ENCODE results near the gene IL10RB.
A peak's percentile ranks its signal among the peaks of the same experiment; 100 is the strongest.
"Not testable (repeated sequence)": the region's sequence is repeated elsewhere in the genome, so short reads cannot be mapped to it uniquely, and the experiment has no call there.

Gene IL10RB

DNA sequence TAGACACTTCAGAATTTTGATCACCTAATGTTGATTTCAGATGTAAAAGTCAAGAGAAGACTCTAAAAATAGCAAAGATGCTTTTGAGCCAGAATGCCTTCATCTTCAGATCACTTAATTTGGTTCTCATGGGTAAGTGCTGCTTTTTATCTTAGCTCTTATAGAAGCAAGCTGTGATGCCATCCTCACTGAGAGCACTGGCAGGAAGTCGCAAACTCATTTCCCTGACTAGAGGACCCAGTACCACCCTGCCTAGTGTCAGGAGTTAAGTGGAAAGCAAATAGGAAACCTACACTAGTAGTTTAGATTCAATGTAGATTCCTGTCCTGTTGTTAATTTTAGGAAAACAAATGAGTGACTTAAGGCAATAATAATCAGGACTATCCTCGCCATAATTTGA is 24.3 kb upstream of the IL10RB start:
- no peak for DNase-seq

DNA sequence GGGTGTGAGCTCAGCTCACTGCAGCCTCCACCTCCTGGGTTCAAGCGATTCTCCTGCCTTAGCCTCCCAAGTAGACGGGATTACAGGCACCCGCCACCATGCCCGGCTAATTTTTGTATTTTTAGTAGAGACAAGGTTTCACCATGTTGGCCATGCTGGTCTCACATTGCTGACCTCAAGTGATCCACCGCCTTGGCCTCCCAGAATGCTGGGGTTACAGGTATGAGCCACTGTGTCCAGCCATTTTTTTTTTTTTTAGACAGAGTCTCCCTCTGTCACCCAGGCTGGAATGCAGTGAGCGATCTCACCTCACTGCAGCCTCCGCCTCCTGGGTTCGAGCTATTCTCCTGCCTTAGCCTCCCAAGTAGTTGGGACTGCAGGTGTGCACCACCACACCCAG is 23.3 kb upstream of the IL10RB start:
- not testable (repeated sequence) for DNase-seq

DNA sequence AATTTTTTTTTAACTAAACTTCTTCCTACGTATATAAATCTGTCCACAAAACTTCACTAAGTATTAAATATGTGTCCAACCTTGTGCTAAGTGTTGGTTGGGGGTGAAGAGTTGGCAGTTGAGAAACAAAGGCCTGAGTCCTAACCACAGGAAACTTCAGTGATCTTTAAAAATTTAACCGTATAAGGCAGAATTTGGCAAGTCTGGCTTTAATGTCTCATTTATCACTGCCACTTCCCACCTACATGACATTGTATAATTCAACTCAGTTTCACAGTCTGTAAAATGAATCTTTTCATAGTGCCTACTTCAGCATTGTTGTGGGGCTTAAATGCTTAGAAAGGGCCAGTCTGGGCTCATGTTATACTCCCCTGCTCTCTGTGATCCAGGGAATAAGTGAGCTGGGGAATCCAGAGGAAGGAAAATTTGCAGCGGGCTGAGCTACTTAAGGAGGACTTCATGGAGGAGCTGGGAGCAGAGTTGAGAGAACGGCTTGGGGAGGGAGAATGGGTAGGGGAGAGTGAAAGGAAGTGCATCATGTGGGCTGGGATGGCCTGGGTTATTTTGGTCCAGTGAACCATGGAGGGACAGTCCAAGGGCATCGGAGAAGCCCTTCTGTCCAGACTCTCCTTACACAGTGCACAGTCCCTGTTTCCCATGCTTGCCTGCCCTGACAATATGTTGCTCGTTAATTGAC is 21.9 kb upstream of the IL10RB start:
- no peak for DNase-seq

DNA sequence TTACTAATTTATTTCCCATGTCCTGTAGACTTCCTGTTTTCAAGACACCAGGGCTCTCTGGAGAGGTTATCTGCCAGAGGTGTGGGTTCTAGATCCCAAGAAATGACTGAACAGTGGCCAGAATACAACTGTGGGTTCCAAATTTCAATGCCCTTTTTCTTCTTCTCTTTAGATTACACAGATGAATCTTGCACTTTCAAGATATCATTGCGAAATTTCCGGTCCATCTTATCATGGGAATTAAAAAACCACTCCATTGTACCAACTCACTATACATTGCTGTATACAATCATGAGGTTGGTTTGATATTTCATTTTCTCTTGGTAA is 21.4 kb upstream of the IL10RB start:
- no peak for DNase-seq

DNA sequence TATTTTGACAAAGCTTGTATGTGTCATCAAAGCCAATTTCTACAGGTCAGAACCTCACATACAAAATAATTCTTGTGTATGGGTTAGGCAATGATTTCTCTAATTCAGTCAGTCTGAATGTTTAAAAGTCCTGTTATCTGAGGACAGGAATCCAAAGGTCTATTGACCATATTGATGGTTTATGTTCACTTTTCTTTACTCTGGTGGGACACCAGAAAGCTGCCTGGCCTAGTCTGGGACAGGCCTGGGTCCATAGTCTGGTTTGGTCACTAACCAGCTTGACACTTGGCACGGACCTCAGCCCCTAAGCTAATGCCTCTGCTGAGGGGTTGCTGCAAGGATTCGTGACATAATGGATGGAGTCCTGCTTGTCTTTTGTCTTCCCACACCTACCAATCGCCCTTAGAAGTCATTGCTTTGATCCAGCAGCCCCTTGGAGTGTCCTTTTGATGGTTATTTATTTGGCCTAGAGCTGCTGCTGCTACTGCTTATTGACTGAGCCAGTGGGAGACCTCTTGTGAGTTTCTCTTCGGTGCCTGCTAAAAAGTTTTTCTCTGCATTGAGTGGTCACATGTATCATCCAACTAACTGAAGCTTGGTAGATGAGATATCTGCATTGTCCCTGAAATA is 20.8 kb upstream of the IL10RB start:
- no peak for DNase-seq

DNA sequence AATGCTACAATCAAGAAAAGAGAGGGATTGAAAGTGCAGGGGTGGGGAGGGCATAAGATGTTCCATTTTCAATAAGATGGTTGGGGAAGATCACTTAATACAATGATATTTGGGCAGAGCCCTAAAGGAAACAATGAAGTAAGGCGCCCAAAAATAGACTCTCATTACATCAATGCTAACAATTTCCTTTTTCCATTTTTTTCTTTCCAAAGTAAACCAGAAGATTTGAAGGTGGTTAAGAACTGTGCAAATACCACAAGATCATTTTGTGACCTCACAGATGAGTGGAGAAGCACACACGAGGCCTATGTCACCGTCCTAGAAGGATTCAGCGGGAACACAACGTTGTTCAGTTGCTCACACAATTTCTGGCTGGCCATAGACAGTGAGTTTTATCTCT is 19.7 kb upstream of the IL10RB start:
- no peak for DNase-seq

DNA sequence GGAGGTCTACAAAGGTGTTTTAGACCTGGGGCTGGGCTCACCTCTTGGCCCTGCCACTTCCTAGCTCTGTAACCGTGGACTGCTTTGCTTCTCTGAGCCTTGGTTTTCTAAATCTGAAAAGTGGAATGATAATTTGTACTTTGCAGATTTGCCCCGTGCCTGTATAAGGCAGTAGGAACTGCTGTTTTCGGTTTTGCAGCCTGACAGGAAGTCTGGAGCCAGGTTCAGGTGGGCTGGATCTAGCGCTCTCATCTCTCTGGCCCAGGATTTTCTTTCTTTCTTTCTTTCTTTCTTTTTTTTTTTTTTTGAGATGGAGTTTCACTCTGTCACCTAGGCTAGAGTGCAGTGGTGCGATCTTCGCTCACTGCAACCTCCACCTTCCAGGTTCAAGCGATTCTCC is 19.2 kb upstream of the IL10RB start:
- DNase-seq = no peak

DNA sequence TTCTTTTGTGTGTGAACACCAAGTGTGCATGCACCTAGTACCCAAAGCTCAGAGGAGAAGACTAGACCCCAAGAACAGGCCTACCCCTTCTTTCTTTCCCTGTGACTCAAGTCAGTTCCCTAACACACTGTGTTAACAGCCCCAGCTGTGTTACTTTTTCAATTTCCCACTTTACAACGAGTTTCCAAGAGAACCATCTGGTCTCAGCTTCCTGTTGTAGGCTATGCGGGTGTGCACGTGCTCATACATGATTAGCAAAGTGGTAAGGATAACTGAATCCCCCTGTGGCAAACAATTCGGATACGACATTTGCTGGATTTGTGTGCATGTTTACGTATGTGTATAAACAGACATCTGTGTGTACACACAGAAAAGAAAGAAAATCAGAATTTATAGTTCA is 18.6 kb upstream of the IL10RB start:
- DNase-seq = no peak

DNA sequence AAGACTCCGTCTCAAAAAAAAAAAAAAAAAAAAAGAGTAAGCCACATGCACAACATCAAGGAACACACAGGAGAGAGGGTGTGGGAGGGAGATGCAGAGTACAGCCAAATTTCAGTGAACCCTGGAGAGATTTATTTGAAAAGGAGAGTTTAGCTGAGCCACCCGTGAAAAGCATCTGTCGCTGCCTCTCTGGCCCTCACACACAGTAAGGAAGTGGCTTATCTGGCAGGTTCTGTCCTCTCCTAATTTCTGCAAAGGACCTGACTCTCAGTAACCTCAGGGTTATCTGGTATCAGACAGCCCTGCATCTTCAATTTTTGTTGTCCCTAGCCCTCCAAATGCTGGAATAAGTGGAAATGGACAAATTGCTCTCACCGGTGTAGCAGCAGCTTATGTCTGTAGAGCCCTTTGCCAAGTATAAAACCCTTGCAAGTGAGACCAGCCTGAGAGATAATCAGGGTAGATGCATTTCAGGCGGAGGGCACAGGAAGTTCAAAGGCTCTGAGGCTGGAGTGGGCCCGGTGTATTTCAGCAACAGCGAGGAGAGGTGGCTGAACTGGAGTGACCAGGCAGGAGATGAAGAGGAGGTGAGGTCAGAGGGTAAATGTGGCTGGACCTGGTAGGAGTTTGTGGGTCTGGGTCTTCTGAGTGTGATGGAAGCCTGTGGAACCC is 16.7 kb upstream of the IL10RB start:
- no peak for DNase-seq

DNA sequence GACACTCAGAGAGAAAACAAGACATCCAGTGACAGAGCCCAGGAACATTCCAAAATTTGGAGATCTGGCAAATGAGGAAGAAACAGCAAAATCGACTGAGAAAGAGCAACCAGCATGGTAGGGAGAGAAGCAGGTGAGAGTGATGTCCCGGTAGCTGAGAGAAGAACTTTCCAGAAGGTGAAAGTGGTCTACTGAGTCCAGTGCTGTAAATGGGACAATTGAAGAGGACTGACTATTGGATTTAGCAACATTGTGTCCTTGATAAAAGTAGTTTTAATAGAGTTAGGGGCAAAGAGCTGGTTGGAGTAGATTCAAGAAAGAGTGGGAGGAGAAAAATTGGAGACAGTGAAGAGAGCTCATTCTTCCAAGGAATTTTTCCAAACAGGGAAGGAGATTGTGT is 15.0 kb upstream of the IL10RB start:
- DNase-seq = no peak

DNA sequence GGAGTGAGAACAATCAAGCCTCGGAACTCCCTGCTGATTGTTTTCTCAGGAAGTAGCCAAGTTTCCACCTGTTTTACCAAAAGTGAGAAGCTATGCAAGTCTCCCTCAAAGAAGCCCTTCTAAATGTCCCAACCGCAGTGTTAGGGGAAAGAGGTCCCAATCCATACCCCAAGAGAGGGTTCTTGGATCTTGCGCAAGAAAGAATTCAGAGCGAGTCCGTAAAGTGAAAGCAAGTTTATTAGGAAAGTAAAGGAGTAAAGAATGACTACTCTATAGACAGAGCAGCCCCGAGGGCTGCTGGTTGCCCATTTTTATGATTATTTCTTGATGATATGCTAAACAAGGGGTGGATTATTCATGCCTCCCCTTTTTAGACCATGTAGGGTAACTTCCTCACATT is 12.8 kb upstream of the IL10RB start:
- not testable (repeated sequence) for DNase-seq

DNA sequence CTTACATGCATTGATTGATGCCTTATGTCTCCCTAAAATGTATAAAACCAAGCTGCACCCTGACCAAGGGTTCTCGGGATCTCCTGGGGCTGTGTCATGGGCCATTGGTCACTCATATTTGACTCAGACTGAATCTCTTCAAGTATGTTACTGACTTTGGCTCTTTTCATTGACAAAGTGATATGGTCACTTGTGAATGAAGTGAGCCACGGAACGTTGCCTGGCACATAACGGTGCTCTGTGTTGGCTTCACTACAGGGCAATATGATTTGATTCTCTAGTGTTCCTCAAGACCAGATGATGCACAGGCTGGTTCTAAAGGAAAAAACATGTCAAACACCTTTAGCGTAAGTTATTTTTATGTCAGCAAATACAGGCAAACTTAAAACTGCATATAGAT is 11.4 kb upstream of the IL10RB start:
- no peak for DNase-seq

DNA sequence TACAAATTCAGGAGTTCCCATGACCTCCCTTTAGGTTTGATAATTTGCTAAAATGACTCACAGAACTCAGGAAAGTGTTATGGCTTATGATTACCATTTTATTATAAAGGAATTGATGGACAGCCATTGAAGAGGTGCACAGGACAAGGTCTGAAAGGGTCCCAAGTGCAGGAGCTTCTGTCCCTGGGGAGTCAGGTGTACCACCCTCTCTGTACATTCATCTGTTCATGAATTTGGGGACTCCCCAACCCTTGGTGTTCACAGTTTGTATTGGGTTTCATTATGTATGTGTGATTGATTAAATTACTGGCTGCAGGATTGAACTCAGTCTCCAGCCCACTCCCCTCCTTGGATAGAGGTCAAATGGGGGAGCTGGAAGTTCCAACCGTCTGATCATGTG is 10.8 kb upstream of the IL10RB start:
- no peak for DNase-seq

DNA sequence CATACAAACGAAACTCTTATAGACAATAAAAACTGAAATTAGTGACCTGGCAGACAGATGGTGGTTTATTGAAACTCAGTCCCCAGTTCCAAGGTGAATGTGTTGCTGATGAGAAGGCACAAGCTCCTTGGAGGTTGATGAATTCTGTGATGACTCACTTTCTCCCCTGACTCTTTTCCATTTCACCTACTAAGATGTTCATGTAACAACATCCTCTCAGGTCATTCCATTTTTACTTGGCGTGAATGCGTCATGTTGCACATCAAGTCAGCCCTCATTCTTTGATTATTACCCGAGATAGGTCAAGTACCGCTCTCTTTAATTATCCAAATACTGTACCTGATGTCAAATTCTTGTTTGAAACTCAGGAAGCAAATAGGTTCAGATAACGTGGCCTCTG is 10.1 kb upstream of the IL10RB start:
- no peak for DNase-seq

DNA sequence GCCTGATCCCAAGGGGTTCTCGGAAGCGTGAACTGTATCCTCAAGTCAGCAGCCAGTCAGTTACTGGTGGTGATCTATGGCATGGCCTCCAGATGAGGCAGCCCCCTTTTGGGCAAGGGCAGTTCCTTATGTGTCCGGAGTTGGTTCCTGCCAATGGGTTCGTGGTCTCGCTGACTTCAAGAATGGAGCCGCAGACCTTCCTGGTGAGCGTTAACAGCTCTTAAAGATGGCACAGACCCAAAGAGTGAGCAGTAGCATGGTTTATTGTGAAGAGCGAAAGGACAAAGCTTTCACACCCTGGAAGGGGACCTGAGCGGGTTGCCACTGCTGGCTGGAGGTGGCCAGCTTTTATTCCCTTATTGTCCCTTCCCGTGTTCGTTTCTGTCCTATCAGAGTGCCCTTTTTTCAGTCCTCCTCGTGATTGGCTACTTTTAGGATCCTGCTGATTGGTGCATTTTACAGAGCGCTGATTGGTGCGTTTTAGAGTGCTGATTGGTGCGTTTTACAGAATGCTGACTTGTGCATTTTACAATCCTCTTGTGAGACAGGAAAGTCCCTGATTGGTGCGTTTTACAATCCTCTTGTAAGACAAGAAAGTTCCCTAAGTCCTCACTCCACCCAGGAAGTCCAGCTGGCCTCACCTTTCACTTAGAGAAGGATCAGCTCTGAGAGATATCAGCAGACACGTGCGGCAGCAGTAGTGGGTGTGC is 8.9 kb upstream of the IL10RB start:
- no peak for DNase-seq

DNA sequence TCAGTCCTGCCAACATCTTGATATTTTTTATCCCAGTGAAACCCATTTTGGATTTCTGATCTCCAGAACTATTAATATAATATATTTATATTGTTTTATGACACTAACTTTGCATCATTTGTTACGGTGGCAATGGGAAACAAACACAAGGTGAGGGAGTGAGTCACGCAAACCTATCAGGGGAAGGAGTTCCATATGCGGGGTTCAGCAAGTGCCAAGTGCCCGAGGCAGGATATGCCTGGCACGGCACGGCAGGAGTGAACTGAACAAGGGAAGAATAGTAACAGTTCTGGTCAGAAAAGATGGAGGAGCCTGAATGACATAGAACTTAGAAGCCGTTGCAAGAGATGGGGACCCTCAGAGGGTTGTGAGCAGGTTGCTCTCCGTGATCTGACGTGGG is 7.7 kb upstream of the IL10RB start:
- no peak for DNase-seq

DNA sequence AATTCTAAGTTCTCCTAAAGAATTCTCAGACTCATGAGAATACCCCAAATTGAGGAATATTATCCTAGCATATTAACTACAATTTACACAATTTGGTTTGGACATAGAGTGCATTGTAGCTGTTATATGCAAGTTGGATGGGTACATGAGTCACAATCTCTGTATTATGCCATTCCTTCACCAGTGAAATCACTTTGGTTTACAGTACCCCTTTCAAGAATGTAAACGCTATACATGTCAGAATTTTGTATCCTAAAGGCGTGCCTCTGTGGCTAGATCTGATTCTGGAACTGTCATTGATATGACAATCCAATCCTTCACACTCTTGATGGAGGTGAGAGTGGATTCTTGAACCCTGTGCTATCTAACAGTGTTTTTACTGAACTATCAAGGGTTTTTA is 6.7 kb upstream of the IL10RB start:
- no peak for DNase-seq

DNA sequence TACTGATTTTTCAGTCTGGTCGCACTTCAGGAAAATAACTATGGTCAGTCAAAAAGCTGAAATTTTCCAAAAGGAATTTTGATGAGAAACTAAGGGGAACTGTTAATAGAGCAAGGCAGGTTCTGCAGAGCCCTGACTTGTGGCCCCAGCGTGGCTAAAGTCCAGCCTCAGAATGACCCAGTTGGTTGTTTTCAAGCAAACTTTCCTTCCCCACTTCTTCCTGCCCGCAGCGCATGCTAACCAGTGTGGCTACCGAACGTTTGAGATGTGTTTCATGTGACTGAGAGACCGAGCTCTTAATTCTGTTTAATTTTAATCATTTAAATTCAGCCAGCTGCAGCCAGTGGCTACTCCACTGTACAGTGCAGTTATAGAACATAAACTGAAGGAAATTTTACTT is 6.2 kb upstream of the IL10RB start:
- DNase-seq = no peak

DNA sequence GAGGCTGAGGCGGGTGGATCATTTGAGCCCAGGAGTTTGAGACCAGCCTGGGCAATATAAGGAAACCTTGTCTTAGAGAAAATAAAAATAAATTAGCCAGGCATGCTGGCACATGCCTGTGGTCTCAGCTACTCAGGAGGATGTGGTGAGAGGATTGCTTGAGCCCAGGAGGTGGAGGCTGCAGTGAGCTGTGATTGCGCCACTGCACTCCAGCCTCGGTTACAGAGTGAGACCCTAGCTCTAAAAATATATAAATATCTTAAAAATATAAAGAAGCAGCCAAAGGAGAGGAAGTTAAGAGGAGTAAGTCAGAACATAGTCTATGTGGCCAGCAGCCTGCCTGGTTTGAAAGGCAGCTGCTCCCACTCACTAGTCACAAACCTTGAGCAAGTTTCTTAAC is 4.5 kb upstream of the IL10RB start:
- no peak for DNase-seq

DNA sequence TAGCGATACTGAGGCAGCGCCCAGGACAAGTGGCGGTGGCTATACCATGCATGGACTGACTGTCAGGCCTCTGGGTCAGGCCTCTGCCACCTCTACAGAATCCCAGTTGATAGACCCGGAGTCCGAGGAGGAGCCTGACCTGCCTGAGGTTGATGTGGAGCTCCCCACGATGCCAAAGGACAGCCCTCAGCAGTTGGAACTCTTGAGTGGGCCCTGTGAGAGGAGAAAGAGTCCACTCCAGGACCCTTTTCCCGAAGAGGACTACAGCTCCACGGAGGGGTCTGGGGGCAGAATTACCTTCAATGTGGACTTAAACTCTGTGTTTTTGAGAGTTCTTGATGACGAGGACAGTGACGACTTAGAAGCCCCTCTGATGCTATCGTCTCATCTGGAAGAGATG is 3.2 kb upstream of the IL10RB start:
- DNase-seq = no peak

DNA sequence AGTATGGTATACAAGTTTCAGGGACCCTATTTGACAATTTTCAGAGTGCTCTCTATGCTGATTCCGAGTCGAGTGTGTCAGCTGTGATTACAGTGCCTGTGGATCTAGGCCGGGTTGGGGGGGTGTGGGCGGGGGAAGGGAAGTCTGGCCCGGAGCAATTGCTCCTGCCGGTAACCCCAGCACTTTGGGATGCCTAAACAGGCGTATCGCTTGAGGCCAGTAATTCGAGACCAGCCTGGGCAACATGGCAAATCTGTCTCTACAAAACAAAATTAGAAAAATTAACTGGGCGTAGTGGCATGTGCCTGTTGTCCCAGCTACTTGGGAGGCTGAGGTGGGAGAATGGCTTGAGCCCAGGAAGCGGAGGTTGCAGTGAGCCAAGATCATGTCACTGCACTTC is 1.6 kb upstream of the IL10RB start:
- DNase-seq = no peak

DNA sequence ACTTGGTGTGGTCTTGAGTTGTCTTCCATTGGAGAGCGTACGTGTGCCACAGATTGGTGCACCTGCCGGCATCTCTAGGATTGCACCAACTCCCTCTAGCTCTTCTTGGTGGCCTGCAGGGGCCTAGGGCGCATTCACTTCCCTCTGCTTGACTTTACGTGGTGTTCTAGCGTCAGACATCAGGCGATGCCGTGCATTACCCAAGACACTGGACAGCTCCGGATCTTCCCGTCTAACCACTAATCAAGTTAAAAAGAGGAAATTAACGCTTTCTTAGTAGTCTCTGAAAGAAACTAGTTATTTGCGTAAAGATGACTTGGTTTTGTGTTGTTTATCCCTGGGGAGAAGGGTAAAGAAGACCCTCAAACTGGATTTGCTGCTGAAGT is 510 bp upstream of the IL10RB start:
- no peak for DNase-seq

DNA sequence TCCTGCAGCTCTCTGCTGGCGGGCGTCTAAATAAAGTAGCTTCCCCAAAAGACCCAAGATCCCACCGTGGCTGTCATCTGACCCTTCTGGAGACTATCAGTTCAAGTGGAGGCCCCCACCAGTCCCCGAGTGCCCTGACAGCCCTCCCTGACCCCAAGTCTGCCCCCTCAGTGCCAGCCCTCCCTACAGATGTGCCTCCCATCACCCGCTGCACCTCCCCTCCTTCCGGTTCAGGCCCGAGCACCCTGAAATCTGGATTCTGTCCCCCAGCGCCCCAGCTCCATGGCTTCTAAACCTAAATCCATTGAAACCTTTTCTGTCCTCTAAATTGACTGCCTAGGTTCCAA is 595 bp downstream of the IL10RB start:
- peak; percentile 20 for DNase-seq

DNA sequence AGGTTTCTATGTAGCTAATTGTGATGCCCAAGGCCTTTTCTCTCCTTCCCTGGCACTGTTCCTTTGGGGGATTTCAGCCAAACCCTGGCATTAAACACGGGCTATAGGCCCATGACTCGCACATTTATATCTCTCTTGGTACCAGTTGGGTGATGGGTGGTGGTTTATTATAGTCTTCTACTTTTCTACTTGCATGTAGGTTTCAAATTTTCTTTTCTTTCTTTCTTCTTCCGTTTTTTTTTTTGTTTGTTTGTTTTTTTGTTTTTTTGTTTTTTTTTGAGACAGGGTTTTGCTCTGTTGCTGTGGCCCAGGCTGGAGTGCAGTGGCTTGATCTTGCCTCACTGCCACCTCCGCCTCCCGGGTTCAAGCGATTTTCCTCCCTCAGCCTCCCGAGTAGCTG is 1.1 kb downstream of the IL10RB start:
- no peak for DNase-seq

DNA sequence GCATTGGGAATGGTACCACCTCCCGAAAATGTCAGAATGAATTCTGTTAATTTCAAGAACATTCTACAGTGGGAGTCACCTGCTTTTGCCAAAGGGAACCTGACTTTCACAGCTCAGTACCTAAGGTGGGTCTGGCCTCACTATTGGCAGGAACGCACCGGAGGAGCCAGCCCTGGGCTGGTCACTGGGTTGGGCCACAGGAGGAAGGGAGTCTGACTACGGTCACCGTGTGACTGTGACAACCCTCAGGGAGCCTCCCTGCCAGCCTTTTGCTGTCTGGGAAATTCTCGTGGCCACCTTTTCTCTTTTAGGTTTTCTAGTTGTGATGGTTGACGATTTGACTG is 2.2 kb downstream of the IL10RB start:
- DNase-seq = no peak
